Trophoblast cell (in vitro differentiated cells and primary cell): ENCODE data around the gene RNF11.

Experiments used
- DNase-seq, 2 donors: peaks; one replicate each; pipeline ENCODE4 v3.0.0-alpha.2; 2016
- H2AFZ ChIP-seq: 2 replicates; pipeline ENCODE4 v1.6.1; 2013; ENCODE audit warnings: low read length, moderate library complexity, mild to moderate bottlenecking; ENCODE audit not compliant: insufficient read depth, poor library complexity
- H2AK5ac ChIP-seq: 2 replicates; pipeline ENCODE4 v1.6.1; 2013; ENCODE audit warnings: mild to moderate bottlenecking, low read length
- H2BK120ac ChIP-seq: 2 replicates; pipeline ENCODE4 v1.6.1; 2013; ENCODE audit warnings: low read length, mild to moderate bottlenecking, moderate library complexity; ENCODE audit not compliant: insufficient read depth, poor library complexity
- H2BK12ac ChIP-seq: 2 replicates; pipeline ENCODE4 v1.6.1; 2013; ENCODE audit warnings: mild to moderate bottlenecking, low read length, moderate library complexity
- H2BK5ac ChIP-seq: 2 replicates; pipeline ENCODE4 v1.6.1; 2013; ENCODE audit warnings: low read length, low read depth, moderate library complexity, mild to moderate bottlenecking; ENCODE audit not compliant: poor library complexity
- H3K14ac ChIP-seq: 2 replicates; pipeline ENCODE4 v1.6.1; 2013; ENCODE audit warnings: mild to moderate bottlenecking, low read length
- H3K18ac ChIP-seq: 2 replicates; pipeline ENCODE4 v1.6.1; 2013; ENCODE audit warnings: mild to moderate bottlenecking, low read length
- H3K23ac ChIP-seq: 2 replicates; pipeline ENCODE4 v1.6.1; 2013; ENCODE audit warnings: low read length
- H3K27ac ChIP-seq: 2 replicates; pipeline ENCODE4 v1.5.1; 2013; ENCODE audit warnings: low read depth, mild to moderate bottlenecking, inconsistent platforms, low read length, moderate library complexity
- H3K27me3 ChIP-seq: 2 replicates; pipeline ENCODE4 v1.6.1; 2013; ENCODE audit warnings: inconsistent platforms, mild to moderate bottlenecking, low read length, moderate library complexity; ENCODE audit not compliant: insufficient read depth
- H3K36me3 ChIP-seq, 2 experiments: 1 replicate in 1 of 2; 2 replicates in 1 of 2; pipeline ENCODE4 v1.6.1; 2013; ENCODE audit warnings: low read length in 2 of 2, mild to moderate bottlenecking in 2 of 2, moderate library complexity in 1 of 2; ENCODE audit not compliant: insufficient read depth in 2 of 2, control insufficient read depth in 1 of 2
- H3K4ac ChIP-seq: 2 replicates; pipeline ENCODE4 v1.6.1; 2013; ENCODE audit warnings: low read depth, mild to moderate bottlenecking, low read length, moderate library complexity
- H3K4me1 ChIP-seq, 2 experiments: 1 replicate in 1 of 2; 2 replicates in 1 of 2; pipeline ENCODE4 v1.6.1; 2013; ENCODE audit warnings: low read length in 2 of 2, mild to moderate bottlenecking in 2 of 2, moderate library complexity in 1 of 2; ENCODE audit not compliant: insufficient read depth in 2 of 2, control insufficient read depth in 1 of 2
- H3K4me2 ChIP-seq: 2 replicates; pipeline ENCODE4 v1.6.1; 2013; ENCODE audit warnings: inconsistent platforms, mild to moderate bottlenecking, low read length, moderate library complexity
- H3K4me3 ChIP-seq: 2 replicates; pipeline ENCODE4 v1.5.1; 2013; ENCODE audit warnings: mild to moderate bottlenecking, low read depth, low read length, inconsistent platforms
- H3K79me1 ChIP-seq: one replicate; pipeline ENCODE4 v1.6.1; 2013; ENCODE audit warnings: low read length
- H3K79me2 ChIP-seq: 2 replicates; pipeline ENCODE4 v1.6.1; 2013; ENCODE audit warnings: low read length, mild to moderate bottlenecking; ENCODE audit not compliant: control insufficient read depth, insufficient read depth, poor library complexity
- H3K9ac ChIP-seq: 2 replicates; pipeline ENCODE4 v1.6.1; 2013; ENCODE audit warnings: mild to moderate bottlenecking, low read length
- H3K9me3 ChIP-seq: 2 replicates; pipeline ENCODE4 v1.6.1; 2013; ENCODE audit warnings: low read depth, mild to moderate bottlenecking, control low read depth, inconsistent platforms, low read length; ENCODE audit not compliant: insufficient read depth
- H4K12ac ChIP-seq: 2 replicates; pipeline ENCODE4 v1.6.1; 2013; ENCODE audit warnings: low read depth, mild to moderate bottlenecking, low read length, moderate library complexity
- H4K8ac ChIP-seq: 2 replicates; pipeline ENCODE4 v1.6.1; 2013; ENCODE audit warnings: low read depth, mild to moderate bottlenecking, low read length, moderate library complexity
- H4K91ac ChIP-seq: one replicate; pipeline ENCODE4 v1.6.1; 2013; ENCODE audit warnings: low read depth, mild to moderate bottlenecking, low read length, moderate library complexity
- WGBS: extraction: QIAGEN DNeasy Blood & Tissue Kit; methylation state at CpG from one replicate; pipeline ENCODE4 v1.1.7; 2013; ENCODE audit warnings: missing lambda C conversion rate; ENCODE audit not compliant: insufficient read length, insufficient coverage; ENCODE audit errors: extremely low coverage; 5-methylcytosine and 5-hydroxymethylcytosine counted together

Gene RNF11

DNA sequence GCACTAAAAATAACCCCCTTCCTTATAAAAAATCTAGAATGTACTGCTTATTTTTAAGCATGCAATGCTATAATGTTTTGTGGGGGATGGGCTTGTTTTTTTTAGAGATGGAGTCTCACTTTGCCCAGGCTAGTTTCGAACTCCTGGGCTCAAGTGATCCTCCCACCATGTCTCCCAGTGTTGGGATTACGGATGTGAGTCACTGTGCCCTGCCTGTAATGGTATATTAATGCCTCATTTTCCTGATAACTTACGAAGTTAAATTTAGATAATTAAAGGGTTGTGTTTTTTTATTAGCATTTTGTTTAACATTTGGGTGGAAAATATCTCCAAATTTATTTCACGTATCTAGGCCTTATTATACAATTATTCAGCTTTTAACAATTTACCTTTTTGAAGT lies 6.5 kb downstream of the RNF11 start:
- Histone ChIP-seq H3K18ac (no peak overlapping the region), H2BK5ac (no peak overlapping the region), H3K27ac (no peak overlapping the region), H4K8ac (no peak overlapping the region), H3K4me3 (no peak overlapping the region), H2AFZ (no peak overlapping the region), H3K4me1 (peaks cover 5 to 6% of the 10 kb centered on the region in 2 experiments), H3K4me2 (no peak overlapping the region), H3K14ac (no peak overlapping the region), H3K79me2 (peaks cover 13% of the 10 kb centered on the region), H3K4ac (peak overlapping the region; percentile 95), H2AK5ac (no peak overlapping the region), H2BK12ac (no peak overlapping the region), H2BK120ac (no peak overlapping the region), H3K23ac (no peak overlapping the region), H3K9me3 (no peaks in the 10 kb centered on the region), H3K27me3 (no peaks in the 10 kb centered on the region), H3K9ac (no peak overlapping the region), H4K91ac (no peak overlapping the region), H4K12ac (no peak overlapping the region), H3K36me3 (peaks cover 0 to 4% of the 10 kb centered on the region in 2 experiments), H3K79me1 (no peaks in the 10 kb centered on the region)
- no peak for DNase-seq
- WGBS = no CpG with 5 or more reads among the region's 4 CpGs

DNA sequence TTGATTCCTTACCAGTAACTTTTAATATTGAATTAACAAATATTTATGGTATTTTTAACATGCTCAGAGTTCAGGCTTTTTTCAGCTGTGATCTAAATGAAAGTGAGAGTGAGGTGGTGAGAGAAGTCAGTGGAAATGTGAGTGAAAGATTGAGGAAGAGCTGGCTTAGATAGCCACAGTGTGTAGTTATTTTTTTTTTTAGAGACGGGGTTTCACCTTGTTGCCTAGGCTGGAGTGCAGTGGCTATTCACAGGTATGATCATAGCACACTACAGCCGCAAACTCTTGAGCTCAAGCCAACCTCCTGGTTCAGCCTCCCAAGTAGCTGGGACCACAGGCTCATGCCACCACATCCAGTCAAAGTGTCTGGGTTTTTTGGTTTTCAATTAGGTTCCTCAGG lies 10.9 kb downstream of the RNF11 start:
- Histone ChIP-seq H4K8ac (no peak overlapping the region), H2AK5ac (no peak overlapping the region), H3K9me3 (no peaks in the 10 kb centered on the region), H3K23ac (no peak overlapping the region), H3K79me1 (no peaks in the 10 kb centered on the region), H3K9ac (no peak overlapping the region), H3K4me1 (peaks cover 1 to 3% of the 10 kb centered on the region in 2 experiments), H4K12ac (no peak overlapping the region), H2BK12ac (no peak overlapping the region), H3K18ac (no peak overlapping the region), H3K4ac (peak overlapping the region; percentile 89), H3K36me3 (peaks cover 3 to 7% of the 10 kb centered on the region in 2 experiments), H3K27me3 (no peaks in the 10 kb centered on the region), H2BK5ac (no peak overlapping the region), H2BK120ac (no peak overlapping the region), H4K91ac (no peak overlapping the region), H3K79me2 (peaks cover 10% of the 10 kb centered on the region), H3K4me3 (no peak overlapping the region), H3K14ac (no peak overlapping the region), H3K27ac (no peak overlapping the region), H3K4me2 (no peak overlapping the region), H2AFZ (no peak overlapping the region)
- DNase-seq = no peak
- WGBS = no CpG with 5 or more reads among the region's 2 CpGs

DNA sequence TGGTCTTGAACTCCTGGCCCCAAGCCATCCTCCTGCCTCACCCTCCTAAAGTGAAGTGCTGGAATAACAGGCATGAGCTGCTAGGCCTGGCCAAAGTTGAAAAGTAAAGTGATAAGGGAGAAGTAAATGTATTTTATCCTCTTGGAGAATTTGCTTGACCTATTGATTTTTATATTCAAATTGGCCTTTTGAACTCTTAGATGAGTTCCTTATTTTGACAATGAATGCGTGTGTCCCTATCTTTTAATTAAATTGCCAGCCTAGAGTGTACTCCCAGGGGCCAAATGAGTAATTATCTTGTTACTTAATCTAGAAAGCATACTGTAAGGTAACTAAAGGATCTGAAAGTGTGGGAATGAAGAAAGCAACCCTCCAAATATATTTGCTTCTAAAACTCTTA lies 11.4 kb downstream of the RNF11 start:
- Histone ChIP-seq H2AFZ (no peak overlapping the region), H4K91ac (no peak overlapping the region), H3K23ac (no peak overlapping the region), H2BK5ac (no peak overlapping the region), H3K18ac (no peak overlapping the region), H4K8ac (no peak overlapping the region), H3K4me2 (no peak overlapping the region), H2BK120ac (no peak overlapping the region), H3K9me3 (no peaks in the 10 kb centered on the region), H3K4me1 (peaks cover 1 to 3% of the 10 kb centered on the region in 2 experiments), H3K27me3 (no peaks in the 10 kb centered on the region), H3K4ac (peak overlapping the region; percentile 89), H3K14ac (no peak overlapping the region), H3K9ac (no peak overlapping the region), H3K79me2 (peaks cover 8% of the 10 kb centered on the region), H2BK12ac (no peak overlapping the region), H4K12ac (no peak overlapping the region), H3K36me3 (peaks cover 3 to 7% of the 10 kb centered on the region in 2 experiments), H2AK5ac (no peak overlapping the region), H3K4me3 (no peak overlapping the region), H3K27ac (no peak overlapping the region), H3K79me1 (no peaks in the 10 kb centered on the region)
- no peak for DNase-seq
- WGBS = no CpG with 5 or more reads among the region's 1 CpG

- H3K14ac ChIP-seq = no peak overlapping the region
- H3K4ac ChIP-seq = peak overlapping the region; percentile 75
- H2BK5ac ChIP-seq = no peak overlapping the region
- H3K9ac ChIP-seq = no peak overlapping the region
- H2AK5ac ChIP-seq = no peak overlapping the region
- H4K91ac ChIP-seq = no peak overlapping the region
- H3K27me3 ChIP-seq = no peaks in the 10 kb centered on the region
- no peak overlapping the region for H2AFZ ChIP-seq
- H4K8ac ChIP-seq = no peak overlapping the region
- H3K79me1 ChIP-seq = no peaks in the 10 kb centered on the region
- H2BK120ac ChIP-seq = no peak overlapping the region
- no peaks in the 10 kb centered on the region for H3K9me3 ChIP-seq
- no peak overlapping the region for H3K18ac ChIP-seq
- no peak overlapping the region for H2BK12ac ChIP-seq
- H3K4me2 ChIP-seq = no peak overlapping the region
- peaks cover 1 to 3% of the 10 kb centered on the region in 2 experiments for H3K4me1 ChIP-seq
- no peak overlapping the region for H3K23ac ChIP-seq
- H4K12ac ChIP-seq = no peak overlapping the region
- H3K27ac ChIP-seq = no peak overlapping the region
- peaks cover 3 to 7% of the 10 kb centered on the region in 2 experiments for H3K36me3 ChIP-seq
- H3K79me2 ChIP-seq = peaks cover 9% of the 10 kb centered on the region
- DNase-seq = peak in 1 of 2 donors; percentile 65
- H3K4me3 ChIP-seq = no peak overlapping the region
- no CpG with 5 or more reads among the region's 1 CpG for WGBS
These were observed 13.4 kb downstream of the RNF11 start for GRCh38 chr1:51249445-51249844.
